ENCODE data around the gene SORCS2.

- TF ChIP-seq FOXM1 (IDR thresholded peaks at IDR 0.05; ENCODE audit: low read depth) (no peak), GABPA (IDR thresholded peaks at IDR 0.05; ENCODE audit: low read depth) (no peak)
Observed at GRCh38 chr4:7158081-7158750, 34.1 kb upstream of the SORCS2 start.

All from SK-N-SH (cell line).